HG02798 (cell line): ENCODE data around the gene CACNA2D1.

ENCODE experiments used
- ATAC-seq: cut with Tn5 transposase; IDR thresholded peaks from one replicate; pipeline ENCODE4 v1.9.1; 2021; ENCODE audit warnings: mild to moderate bottlenecking; ENCODE audit not compliant: unreplicated experiment, poor library complexity

CACNA2D1 gene

DNA sequence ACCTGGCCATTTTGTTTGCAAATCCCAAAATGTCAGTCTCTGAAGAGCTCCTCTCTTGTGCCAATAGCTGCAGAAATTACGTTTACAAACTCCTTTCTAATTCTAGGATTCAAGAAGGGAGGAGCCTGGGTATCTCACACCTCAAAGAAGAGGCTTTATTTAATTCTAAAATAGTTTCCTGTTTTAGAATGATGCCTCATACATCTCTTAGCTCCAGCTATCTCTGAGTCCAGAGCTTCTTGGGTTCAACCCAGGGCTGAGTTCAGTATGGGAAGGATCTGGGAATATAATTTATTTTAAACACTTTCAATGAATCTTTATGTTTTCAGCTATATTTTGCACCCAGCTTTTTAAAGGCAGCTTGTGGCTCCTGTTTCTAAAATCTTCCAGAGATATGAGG is 150.1 kb downstream of the CACNA2D1 start:
- ATAC-seq, result no peak

DNA sequence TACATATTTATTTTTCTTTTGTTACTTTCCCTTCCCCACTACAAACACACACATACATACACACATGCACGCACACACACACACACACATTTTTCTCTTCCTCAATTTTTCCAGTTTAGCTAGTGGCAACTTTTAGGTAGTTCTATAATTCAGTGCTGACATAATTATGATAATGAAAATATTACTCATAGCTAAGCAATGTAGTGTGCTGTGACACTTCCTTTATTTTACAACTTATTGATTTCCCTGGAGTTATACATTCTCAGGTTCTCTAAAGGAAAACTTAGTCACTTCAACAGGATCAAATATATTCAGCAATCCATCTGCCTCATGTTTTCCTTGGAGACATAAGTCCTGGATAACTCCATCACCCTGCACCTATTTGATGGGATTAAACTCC is 151.6 kb downstream of the CACNA2D1 start:
- no peak for ATAC-seq

DNA sequence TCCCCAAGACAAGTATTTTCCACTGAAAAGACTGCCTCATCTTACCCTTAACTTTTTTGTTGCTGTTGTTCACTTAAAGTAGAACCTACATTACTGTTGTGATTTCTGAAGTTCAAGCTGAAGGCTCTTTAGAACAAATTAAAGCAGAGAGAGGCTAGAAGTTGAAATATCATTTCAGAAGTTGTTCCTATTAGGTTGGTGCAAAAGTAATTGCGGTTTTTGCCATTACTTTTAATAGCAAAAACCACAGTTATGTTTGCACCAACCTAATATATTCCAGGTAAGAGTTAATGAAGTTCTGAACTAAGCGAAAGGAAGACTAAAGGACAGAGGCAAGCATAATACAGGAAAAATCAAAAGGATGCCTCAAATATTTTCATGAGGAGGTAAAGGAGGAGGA is 153.7 kb downstream of the CACNA2D1 start:
- no peak for ATAC-seq

DNA sequence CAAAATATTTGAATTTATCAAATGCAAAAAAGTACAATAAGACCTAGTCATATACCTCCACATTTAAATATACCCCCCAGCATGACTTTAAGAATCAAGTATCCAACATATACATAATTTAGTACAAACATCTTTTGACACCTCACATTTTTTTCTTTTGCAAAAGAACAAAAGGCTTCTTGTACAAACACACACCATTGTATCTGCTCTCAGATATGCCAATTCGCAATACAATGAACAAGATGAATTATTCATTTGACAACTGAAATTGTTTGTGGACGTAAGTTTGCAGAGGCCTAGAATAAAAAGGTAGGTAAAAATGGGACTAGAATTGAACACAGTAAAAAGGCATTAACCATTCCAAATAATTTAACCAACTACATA is 154.4 kb downstream of the CACNA2D1 start:
- no peak for ATAC-seq

DNA sequence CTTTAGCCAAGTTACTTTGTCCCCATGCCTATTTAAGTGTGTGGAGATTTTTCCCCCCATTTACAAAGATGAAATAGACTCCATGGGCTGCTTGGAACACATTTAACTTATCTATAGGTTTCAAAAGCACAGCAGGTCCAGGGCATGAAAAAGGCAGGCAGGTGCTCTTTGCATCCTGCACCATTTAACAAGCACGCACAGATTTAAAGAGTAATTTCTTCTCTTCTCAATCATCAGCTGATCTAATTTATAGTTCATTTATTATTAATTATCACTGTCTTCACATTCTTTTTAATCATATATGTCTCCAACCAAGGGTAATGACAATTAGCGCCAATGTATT is 156.8 kb downstream of the CACNA2D1 start:
- no peak for ATAC-seq

DNA sequence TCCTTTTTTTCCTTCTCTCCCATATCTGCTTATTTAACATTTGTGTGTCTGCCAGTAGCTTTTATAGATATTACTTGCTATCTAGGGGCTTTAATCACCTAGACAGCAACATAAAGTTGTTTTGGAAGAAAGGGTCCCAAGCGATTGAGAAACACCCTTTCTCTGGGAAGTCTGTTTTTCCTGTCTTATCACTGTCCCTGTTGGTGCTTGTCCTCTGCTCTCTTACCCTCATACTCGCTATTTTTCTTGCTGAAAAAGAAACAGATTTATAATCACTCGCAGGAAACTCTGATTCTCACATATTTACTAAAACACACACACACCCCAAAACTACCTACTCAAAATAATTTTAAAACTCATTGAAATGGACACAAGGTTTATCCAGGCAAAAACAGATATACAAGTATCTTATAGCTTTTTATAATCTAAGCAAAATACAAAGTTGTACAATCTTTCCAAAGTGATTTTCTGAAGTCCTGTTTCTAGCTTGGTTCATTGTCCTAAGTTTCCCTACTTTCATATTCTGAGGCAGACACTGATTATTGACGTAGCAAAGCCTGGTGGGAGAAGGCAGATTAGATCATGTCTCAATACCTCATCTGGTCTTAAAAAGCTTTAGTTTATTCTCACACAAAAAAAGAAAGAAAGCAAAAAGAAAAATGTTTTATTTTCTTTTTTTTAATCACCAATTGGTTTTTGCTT is 157.3 kb downstream of the CACNA2D1 start:
- no peak for ATAC-seq

DNA sequence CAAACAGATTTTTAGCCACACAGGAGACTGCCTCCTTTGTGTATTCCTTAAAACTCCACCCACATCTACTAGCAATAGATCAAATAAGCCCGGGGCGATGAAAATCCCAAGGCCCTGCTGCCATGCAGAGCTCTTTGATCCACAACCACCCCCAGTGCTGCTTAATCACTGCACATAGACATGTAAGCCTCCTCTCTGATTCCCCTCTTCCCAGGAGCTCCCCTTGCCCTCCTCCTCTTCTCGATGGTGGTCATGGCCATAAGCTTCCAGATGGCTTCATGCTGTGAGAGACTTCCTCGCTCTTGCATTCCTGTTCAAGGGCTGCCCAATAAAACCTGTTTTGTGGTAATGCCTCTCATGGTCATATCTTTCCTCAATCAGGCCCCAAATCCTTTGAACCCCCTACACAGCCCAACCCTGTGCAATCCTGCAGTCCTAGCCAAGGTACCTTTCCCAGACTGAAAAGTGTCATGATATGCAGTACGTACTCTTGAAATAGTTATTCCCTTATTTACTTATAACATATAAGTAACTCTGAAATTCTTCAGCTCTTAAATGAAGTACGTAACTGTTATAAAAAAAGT is 158.5 kb downstream of the CACNA2D1 start:
- no peak for ATAC-seq

DNA sequence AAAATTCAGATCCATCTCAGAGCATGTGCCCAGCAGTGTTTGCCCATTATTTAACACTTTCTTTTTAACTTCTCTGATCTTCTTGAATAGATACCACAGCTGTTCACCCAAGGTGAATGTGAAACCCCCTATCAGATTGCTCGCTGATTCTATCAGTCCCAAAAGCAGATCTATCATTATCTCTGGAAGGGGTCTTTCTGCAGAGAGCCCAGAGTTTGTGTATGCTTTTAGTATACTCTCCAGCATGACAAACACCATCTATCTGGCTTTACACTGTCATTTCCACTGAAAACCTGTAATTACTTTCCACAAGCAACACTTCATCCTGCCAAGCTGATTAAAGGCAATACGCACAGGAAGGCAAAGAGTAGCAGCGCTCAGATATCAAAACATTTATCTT is 168.2 kb downstream of the CACNA2D1 start:
- no peak for ATAC-seq

DNA sequence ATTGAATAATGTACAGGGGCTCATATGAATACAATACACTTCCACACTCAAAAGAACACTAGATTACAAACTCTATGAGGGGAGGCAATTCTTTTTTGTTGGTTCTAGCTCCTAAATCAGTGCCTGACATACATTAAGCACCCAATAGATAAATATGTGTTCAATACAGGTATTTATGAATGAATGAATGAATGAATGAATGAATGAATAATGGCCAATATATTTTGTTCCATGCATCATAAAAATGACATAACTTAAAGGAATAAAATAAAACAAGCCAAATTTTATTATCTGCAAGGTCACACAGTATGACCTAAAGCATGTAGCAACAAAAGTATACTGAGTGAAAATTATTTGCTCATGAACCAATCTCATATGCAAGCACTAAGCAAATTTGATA is 168.9 kb downstream of the CACNA2D1 start:
- ATAC-seq, result no peak

DNA sequence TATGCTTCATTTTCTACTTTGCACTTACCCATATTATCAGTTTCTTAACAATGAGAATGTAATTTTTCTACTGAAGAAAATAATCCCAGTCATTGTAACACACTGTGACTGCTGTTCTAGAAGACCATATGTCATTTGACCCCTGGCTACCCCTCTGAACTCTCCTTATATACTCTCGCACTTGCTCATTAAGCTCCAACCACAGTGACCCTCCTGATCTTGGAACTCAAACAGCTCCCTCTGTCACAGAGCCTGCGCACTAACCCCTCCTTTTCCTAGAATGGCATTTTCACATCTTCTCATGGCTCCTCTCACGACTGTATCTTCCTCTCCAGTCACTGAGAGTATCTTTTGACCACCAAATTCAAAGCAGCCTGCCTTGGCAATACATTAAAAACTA is 169.7 kb downstream of the CACNA2D1 start:
- no peak for ATAC-seq

DNA sequence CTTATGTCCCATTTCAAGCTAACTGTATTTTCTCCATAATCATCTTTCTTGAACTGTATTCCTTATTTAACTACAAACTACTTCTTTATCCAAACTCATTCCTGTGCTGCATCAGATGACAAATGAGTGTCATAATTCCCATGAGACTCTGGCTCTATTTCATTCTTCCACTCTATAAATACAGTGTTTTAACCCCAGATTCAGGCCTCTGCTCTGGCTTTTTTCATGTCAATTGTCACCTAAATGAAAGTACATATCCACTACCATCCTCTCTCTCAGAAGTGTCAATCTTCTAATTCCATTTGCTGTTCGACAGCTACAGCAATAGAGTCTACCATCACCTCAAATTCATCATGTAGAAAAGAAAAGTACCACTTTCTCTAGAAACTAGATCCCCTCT is 172.7 kb downstream of the CACNA2D1 start:
- ATAC-seq, result no peak

DNA sequence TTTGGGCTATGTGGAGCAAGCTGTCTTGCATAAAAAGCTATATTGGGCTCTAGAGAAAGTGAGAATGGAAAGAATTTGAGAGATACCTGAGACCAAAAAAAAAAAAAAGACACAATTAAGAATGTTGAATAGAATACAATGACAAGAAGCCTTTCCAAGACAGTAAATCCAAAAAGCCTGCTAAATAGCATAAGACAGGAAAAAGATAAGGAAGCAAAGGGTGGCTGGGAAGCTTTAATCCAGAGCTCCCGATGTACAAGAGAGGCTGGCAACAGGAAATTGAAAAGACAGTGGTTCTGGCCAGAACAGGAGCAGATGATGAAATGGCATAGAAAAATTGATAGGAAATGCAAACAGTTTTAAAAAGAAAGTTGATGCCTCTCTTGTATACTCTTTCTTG is 174.9 kb downstream of the CACNA2D1 start:
- no peak for ATAC-seq

DNA sequence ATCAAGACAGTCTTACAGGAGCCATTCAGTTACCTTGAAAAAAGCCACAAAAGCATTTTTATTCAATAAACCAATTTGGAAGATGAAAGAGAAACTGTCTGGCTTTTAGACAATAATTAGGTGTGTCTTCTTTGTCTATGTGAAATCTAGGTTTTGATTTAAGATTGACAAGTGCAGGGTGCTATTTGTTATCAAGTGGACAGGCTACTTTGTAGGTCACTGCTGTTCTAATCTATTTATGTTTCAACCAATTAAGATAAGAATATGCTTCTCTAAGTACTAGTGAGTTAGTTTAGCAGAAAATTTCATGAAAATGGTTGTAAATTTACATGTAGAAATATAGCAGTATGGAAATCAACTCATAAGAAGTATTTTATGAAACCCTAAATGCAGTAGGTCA is 177.5 kb downstream of the CACNA2D1 start:
- no peak for ATAC-seq

DNA sequence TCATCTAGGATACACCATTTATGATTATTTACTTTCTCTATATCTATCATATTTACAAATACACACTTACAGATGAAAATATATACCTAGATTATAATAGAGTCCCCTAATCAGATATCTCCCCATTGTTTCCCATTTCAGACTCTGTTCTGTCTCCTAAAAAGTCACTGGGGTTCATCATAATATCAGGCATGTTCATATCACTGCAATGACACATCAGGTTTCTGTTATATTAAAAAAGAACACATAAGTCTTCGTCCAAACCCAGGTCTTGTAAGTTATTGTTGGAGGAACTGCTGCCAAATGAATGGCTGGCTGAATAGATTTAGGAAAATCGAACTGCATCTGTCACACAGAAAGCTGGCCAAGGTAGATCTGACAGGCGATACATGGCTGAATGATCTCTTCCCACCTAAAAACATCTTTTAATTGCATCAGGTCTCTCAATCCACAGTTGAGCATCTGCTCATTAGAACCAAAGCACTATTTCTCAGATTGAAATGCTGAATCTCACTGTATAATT is 178.7 kb downstream of the CACNA2D1 start:
- ATAC-seq, result no peak

DNA sequence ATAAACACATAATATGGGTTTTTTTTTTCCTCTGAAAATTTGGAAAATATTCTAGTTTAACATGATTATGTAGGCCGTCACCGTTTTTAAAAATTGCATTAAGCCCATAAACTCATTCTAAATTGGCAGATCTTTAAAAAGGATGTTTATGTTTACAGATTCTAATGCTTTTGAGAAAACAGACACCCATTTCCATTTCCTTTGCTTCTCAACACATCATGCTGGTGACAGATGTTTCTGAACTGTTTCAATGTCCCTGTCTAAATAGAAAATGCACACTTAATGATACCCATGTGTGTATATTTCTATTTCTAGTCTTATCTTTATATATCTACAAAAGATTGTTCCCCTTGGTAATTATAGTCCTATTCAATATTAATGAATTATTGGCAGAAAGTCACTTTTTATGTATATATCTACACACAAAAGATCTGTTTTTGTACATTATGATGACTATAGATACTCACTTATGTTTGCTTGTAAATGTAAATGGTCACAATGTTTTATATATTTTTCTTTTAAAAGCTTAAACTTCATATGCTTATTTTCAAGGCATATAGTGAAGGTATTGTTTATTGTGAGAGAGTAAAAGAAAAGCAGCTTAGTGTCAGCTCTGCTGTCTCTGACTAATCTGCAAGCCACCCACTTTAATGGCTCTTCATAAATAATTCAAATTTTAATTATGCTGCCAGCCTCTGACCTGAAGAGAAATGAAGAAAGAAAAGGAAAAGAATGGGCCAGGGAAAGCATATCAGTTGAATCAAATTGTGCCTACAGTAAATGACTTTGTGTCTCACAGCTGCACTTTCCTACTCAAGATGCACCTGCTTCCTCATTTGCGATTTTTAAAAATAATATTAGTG is 179.4 kb downstream of the CACNA2D1 start:
- ATAC-seq, result no peak

DNA sequence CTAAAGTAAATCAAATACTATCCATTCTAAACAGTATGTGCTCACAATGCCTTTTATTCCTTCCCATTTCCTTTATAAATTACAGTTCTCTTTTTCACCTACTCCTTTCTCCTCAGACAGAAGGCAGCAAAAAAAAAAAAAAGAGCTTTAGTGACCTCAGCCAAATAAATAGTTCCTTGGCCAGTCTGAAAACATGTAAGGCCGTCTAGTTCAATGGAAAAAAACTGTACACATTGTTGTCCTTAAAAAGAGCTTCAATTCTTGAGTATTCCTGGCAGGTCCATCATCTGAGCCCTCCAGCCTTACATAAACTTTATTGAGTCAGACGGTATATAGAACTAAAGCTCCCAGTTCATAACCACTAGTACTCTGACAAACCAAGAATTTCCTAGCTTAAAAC is 185.4 kb downstream of the CACNA2D1 start:
- ATAC-seq, result no peak

DNA sequence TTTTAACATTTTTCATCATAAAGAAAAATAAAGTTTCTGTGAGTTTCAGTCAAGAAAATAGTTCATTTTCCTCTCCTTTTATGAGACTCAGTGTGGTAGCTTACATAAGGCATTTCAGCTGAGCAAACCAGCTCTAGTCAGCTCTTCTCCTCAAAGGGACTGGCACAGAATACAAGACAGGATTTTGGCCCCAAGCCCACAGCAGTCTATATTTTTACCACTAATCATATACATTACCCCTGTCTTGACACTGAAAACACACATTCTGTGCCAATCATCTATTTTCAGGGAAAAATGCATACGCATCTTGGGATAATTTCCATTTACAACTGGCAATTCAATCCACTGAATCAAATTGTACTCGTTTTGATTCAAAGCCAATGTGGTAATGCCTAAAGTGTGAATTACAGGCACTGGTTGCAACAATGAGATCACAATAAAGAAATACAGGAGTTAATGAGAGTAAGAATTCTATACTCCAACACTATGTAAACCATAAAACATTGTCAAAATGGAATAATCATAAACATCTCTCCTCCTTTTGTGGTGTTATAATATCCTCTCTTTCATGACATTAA is 186.4 kb downstream of the CACNA2D1 start:
- ATAC-seq, result no peak

DNA sequence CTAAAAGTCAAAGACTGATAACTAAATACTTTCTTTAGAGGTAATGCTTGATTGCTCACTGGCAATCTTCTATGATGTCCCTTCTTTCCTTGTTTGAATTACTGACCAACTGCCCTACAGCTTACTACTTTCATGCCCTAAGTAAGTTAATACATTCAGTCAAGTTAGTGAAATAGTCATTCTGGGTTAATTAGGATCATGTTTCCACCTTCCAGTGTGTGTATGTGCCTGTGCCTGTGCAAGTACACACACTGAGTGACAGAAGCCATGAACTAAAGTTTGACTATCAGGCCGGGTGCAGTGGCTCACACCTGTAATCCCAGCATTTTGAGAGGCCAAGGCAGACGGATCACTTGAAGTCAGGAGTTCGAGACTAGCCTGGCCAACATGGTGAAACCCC is 187.9 kb downstream of the CACNA2D1 start:
- no peak for ATAC-seq

DNA sequence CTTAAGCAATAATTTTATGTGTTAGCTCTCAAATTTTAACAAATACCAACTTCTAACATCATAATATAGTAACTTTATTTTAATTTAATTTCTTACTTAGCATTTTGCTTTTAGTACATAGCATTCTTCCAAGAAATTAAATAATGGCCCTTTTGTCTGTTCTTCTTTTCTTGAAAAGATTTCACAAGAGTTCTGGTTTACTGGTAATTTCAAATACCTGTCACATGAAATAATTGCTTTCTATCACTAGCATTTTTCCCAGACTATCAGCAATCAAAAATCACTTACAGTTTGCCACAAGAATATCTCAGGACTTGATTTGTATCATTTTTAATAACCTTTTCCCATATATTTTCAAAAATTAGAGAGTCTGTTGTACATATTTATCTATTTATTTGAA is 193.0 kb downstream of the CACNA2D1 start:
- no peak for ATAC-seq

DNA sequence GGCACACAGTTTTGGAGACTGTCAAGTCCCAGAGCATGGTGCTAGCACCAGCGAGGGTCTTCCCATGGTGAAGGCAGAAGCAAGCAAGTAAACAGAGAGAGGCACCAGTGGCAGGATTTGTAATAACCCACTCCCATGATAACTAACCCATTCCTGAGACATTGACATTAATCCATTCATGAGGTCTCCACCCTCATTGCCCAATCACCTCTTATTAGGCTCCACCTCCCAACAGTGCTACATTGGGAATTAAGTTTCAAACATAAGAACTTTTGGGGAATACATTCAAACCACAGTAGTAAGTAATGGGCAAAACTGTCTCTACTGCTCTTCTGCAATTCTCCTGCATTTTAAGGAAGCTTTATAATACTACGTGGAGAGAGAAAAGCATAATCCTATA is 193.6 kb downstream of the CACNA2D1 start:
- no peak for ATAC-seq

DNA sequence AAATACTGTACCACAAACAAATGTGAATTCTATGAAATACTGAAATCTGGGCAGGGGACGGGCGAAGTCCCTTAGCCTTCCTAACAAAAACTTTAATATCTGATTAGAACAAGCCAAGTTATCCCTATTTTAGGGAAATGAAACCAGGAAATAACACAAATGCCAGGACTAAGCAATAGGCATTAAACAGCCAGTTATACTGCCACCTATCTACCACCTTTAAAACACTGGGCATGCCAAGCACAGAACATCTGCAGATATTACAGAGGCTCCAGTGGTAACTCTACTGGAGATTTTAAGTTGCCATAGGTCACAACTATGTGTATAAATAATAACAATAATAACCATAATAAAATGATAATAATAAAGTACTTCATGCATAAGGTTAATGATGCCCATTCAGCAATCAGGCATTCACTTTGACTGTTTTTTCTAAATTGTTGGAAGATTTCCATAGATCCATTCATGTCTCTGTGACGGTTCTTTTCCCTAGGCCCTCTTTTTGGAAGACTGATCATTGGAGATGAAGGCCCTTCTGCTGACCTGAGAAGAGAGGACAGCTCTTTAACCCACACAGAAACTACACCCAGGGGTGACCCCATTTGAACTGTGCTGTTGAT is 195.7 kb downstream of the CACNA2D1 start:
- no peak for ATAC-seq
